Measurements from ENCODE around the gene RAB10.
A peak's percentile ranks its signal among the peaks of the same experiment; 100 is the strongest.

The RAB10 gene

GRCh38 chr2:26178746-26179436, 145.0 kb downstream of the RAB10 start:
- DNase-seq (ENCODE audit: low read depth), result no peak

- DNase-seq (ENCODE audit: low read depth), result no peak
Measured at GRCh38 chr2:26179446-26179913, 145.6 kb downstream of the RAB10 start.

- DNase-seq (ENCODE audit: low read depth), result no peak
Measured at GRCh38 chr2:26182441-26182840, 148.6 kb downstream of the RAB10 start.

- DNase-seq (ENCODE audit: low read depth), result no peak
Measured at GRCh38 chr2:26182887-26183630, 149.2 kb downstream of the RAB10 start.

- no peak for DNase-seq (ENCODE audit: low read depth)
Measured at GRCh38 chr2:26184121-26184520, 150.2 kb downstream of the RAB10 start.

- DNase-seq (ENCODE audit: low read depth), result peak; percentile 80
Measured at GRCh38 chr2:26184555-26185303, 150.8 kb downstream of the RAB10 start.

- peak; percentile 17 for DNase-seq (ENCODE audit: low read depth)
Measured at GRCh38 chr2:26185304-26185928, 151.5 kb downstream of the RAB10 start.

- DNase-seq (ENCODE audit: low read depth), result no peak
Measured at GRCh38 chr2:26185954-26186770, 152.3 kb downstream of the RAB10 start.

Measured in activated T-cell treated with anti-CD3 and anti-CD28 coated beads for 1 hour (primary cell).